Myocyte (in vitro differentiated cells): Measurements from ENCODE around the gene ESM1. TPM values are rescaled to one million over a fixed set of nuclear protein-coding genes. Genes with fewer than 3 reads are reported as not detected.
"Not testable (repeated sequence)": the region's sequence is repeated elsewhere in the genome, so short reads cannot be mapped to it uniquely, and the experiment has no call there.

Experiments
- DNase-seq: peaks from one replicate; pipeline ENCODE4 v3.0.0-alpha.2; 2012; ENCODE audit warnings: low read depth
- polyA plus RNA-seq: library from polyadenylated mRNA; unstranded; fragments of >200 nt; gene quantifications from one replicate; pipeline ENCODE4 v1.2.1, GENCODE V29; 2012; ENCODE audit warnings: missing spikeins
- total RNA-seq: library from RNA; depleted of rRNA; stranded (reverse); fragments of >200 nt; gene quantifications from 2 replicates; pipeline ENCODE4 v1.2.3, GENCODE V29; 2014

The ESM1 gene, protein sequence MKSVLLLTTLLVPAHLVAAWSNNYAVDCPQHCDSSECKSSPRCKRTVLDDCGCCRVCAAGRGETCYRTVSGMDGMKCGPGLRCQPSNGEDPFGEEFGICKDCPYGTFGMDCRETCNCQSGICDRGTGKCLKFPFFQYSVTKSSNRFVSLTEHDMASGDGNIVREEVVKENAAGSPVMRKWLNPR
- total RNA-seq: not detected in 2 replicates
- 0.63 TPM for polyA plus RNA-seq

- DNase-seq: peak; percentile 75
These were observed at the start of gene ESM1 for GRCh38 chr5:54985301-54986268. Gene ESM1 (minus strand): TSS chr5:54985593. CDS start chr5:54985517, 76 bp downstream.

GRCh38 chr5:55033568-55033967 is 48.2 kb upstream of the ESM1 start:
- peak; percentile 40 for DNase-seq

- no peak for DNase-seq
These were observed 46.1 kb upstream of the ESM1 start for GRCh38 chr5:55031492-55031891.

DNA sequence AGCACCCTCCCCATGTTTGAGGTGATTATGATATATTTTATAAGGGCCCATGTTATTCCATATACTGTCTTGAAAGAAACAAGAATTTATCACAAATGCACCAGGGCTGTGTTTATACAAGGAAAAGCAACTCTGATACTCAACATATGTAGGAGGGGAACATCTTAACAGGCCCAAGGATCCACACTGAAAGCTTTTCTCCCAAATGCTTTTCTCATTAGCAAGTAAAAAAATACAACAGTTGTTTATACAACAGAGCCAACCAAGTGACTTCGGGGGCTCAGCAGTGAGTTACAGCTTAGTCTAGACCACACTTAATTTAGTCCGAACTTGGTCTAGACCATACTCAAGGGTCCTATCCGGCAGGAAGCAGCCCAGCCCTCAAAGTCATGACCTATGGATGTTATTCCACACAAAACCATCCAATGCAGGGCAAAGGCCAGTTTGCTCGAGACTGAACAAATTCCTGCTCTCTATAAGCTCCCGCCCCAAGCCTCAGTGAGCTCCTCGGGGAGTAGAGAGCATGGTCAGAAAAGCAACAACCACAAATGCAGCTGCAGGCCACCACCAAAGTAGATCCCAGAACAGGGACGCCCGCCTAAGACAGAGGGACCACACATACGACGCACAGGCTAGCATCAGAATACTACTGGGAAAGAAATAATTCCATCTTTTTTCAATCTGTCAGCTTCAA is 45.4 kb upstream of the ESM1 start:
- DNase-seq: no peak

- no peak for DNase-seq
These were observed 44.8 kb upstream of the ESM1 start for GRCh38 chr5:55030220-55030619.

GRCh38 chr5:55027595-55027994 is 42.2 kb upstream of the ESM1 start:
- no peak for DNase-seq

DNA sequence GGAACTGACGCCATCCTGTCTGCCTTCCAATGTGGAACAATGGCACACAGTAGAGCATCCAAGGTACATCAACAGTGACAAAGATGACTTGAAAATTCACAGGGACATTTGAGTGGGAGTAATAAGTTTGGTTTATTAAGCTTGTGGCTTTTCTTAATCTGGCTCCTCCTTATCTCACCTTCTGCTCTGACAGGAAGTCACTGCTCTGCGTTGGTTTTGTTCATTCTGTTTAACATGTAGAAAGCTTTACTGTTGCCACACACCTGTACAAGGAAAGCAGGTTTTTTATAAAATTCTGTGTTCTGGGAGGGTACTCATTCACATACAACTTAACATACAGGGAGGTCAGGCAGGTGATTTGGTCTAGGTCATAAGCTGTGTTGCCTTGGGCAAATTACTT is 37.1 kb upstream of the ESM1 start:
- DNase-seq: no peak

GRCh38 chr5:55021821-55022220 is 36.4 kb upstream of the ESM1 start:
- no peak for DNase-seq

DNA sequence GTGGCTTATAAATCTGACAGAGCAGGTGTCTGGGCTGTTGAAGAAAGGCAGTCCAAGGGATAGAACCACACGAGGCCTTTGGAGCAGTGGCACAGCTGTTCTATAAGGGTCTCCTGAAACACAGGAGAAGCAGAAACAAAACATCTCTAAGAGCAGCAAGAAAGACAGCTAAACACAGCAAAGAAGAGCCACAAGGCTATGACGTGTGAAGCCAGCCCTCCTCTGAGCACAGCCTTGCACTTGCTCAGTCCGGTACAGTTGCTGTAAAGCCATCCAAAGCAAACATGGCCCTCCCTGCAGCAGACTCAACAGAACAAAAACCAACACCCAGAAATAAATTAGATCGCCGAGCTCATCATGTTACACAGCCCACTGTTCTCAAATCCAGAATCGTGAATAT is 36.0 kb upstream of the ESM1 start:
- peak; percentile 61 for DNase-seq

DNA sequence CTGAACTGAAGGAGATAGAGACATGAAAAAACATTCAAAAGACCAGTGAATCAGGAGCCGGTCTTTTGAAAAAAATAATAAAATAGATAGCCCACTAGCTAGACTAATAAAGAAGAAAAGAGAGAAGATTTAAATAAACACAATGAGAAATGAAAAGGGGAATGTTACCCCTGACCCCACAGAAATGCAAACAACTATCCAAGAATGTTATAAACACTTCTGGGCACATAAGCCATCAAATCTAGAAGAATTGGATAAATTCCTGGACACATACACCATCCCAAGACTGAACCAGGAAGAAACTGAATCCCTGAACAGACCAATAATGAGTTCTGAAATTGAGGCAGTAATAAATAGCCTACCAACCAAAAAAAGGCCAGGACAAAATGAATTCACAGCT is 24.8 kb upstream of the ESM1 start:
- DNase-seq: not testable (repeated sequence)

GRCh38 chr5:55004729-55005128 is 19.3 kb upstream of the ESM1 start:
- no peak for DNase-seq

GRCh38 chr5:55003432-55004065 is 18.2 kb upstream of the ESM1 start:
- DNase-seq: no peak

DNA sequence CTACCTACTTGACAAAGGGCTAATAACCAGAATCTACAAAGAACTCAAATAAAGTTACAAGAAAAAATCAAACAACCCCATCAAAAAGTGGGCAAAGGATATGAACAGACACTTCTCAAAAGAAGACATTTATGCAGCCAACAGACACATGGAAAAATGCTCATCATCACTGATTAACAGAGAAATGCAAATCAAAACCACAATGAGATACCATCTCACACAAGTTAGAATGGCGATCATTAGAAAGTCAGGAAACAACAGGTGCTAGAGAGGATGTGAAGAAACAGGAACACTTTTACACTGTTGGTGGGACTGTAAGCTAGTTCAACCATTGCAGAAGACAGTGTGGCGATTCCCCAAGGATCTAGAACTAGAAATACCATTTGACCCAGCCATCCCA is 16.8 kb upstream of the ESM1 start:
- not testable (repeated sequence) for DNase-seq

GRCh38 chr5:54997081-54997480 is 11.7 kb upstream of the ESM1 start:
- DNase-seq: no peak

DNA sequence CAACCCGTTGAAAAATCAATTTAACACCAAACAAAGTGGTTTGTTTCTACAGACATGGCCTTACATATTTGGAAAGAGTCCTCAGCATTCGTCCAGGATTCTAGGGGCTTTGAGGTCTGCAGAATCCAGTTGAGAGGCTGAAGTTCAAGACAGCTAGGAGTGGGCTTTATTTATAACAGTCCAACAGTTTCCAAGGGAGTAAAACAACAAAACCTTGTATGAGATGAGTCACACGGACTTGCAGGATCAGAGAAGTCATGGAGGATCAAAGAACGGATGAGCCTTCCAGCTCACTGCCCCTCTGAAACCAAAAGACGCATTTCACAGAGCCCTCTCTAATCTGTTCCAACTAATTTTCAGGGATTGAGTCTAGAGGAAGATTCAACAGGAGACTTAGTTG is 11.1 kb upstream of the ESM1 start:
- DNase-seq: no peak

DNA sequence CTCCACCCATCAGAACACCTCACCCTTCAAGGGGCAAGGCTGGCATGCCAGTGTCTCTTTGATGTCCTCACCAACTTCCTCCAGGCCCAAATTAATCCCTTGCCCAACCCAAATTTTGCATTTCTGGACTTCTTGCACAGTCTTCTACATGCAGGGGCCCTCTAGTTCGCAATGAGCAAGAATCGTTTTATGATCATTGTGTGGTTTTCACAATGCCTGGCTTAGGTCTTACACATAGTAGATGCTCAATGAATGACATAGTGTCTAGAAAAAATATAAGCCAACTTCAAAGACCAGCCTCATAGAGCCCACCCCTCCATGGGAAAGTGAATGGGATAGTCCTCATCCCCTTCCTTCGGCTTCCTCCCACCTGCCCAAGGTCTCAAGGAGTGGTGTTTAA is 9.8 kb upstream of the ESM1 start:
- no peak for DNase-seq

DNA sequence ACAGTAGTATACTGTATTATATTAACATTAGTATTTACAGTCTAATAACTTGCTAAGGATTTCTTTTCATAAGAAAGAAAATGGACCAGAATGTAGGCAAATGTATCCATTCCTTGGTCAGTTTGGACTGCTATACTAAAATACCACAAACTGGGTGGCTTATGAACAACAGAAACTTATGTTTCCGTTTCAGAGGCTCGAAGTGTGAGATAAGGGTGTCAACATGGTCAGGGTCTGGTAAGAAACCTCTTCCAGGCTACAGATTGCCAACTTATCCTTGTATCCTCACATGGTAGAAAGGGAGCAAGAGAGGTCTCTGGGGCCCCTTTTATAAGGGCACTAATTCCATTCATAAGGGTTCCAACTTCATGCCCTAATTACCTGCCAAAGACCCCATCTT is 9.2 kb upstream of the ESM1 start:
- DNase-seq: no peak

GRCh38 chr5:54993318-54993717 is 7.9 kb upstream of the ESM1 start:
- DNase-seq: no peak

DNA sequence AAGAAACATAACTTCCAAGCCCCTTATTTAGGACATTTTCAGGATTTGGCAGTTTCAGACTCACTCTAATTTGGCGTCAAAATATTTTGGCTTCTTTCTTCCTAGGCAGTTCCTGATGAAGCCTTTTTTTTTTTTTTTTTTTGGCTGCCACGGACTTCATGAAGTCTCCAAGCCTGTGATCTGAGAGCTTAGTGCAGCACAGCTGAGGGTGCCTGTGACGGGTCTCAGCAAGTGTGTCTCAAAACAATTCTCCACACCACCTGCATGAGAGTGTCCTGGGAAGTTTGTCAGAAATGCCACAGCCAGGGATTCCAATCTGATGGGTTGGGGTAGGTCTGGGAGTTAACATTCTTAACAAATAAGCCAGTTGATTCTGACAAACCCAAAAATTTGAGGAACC is 6.0 kb upstream of the ESM1 start:
- peak; percentile 43 for DNase-seq

DNA sequence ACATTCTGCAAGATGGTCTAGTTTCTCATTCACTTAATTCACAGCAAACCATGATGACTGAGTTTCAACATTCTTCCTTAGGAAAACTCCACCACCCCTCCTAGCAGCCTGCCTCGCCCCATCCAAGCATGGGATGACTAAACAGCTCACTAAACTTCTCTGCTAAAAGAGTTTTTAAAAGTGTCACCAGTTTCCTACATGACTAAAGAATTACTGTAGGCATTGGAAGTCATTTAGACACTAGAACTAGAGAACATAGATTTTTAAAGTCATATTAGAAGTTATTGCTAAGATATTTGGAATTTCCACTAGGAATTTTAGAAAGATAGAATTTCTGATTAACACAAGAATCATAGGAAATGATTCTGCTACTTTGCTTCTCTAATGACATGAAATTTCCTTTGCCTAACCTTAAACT is 5.5 kb upstream of the ESM1 start:
- DNase-seq: peak; percentile 45

DNA sequence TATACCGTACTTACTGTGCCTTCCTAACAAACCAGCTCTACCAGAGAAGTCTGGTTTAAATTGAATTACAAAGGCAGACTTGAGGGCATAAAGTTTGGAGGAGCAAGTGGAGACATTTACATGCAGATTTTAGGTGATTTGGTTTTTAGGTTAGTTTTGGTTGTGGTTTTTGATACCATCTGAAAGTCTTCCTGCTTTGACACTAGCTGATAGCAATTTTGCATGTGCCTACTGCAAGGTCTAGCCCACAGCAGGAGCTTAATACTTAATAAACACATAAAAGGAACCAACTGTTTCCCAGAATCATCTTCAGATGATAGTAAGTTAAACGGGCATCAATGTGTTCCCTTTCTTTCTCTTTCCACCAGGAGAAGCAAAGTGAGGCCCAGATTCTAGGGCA is 3.4 kb upstream of the ESM1 start:
- no peak for DNase-seq

GRCh38 chr5:54988218-54988617 is 2.8 kb upstream of the ESM1 start:
- no peak for DNase-seq
